Panc1 (cell line): ENCODE measurements around the gene FAM193A.

ENCODE experiments used
- TCF7L2 ChIP-seq: IDR thresholded peaks from 2 replicates; pipeline ENCODE4 v1.6.1; 2011; ENCODE audit warnings: mild to moderate bottlenecking, low read depth, low read length, inconsistent platforms
- TF ChIP-seq, protein P1 (sequence below): fragments of 450-650 bp; IDR thresholded peaks from 2 replicates; pipeline ENCODE4 v1.5.1; 2017; ENCODE audit warnings: mild to moderate bottlenecking

DNA sequence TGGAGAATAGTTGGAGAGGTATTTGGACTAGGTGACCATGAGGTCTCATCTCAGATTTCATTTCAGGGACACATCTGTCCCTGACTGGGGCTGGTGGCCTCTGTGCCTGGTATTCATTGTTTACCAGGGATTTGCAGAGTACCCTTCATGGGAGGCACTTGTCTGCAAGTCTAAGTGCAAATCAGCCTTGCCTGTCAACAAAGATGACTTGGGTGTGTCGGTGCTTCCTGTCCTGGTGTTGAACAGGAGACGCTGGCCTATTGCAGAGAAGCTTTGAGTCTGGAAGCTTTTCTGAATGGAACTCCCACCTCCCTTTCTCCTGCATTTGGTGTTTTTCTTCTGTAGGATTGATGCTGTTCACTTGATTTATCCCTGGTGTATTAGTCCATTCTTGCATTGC, 115.6 kb downstream of the FAM193A start:
- TF ChIP-seq, protein P1, sequence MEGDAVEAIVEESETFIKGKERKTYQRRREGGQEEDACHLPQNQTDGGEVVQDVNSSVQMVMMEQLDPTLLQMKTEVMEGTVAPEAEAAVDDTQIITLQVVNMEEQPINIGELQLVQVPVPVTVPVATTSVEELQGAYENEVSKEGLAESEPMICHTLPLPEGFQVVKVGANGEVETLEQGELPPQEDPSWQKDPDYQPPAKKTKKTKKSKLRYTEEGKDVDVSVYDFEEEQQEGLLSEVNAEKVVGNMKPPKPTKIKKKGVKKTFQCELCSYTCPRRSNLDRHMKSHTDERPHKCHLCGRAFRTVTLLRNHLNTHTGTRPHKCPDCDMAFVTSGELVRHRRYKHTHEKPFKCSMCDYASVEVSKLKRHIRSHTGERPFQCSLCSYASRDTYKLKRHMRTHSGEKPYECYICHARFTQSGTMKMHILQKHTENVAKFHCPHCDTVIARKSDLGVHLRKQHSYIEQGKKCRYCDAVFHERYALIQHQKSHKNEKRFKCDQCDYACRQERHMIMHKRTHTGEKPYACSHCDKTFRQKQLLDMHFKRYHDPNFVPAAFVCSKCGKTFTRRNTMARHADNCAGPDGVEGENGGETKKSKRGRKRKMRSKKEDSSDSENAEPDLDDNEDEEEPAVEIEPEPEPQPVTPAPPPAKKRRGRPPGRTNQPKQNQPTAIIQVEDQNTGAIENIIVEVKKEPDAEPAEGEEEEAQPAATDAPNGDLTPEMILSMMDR = no peak
- TF ChIP-seq TCF7L2 = no peak
